IMR-90 (cell line): ENCODE results near the gene DTHD1. TPM values are rescaled to one million over a fixed set of nuclear protein-coding genes. Genes with fewer than 3 reads are reported as not detected.

ENCODE experiments used
- ATAC-seq: fragments of 200-7000 bp; cut with Tn5 transposase; 2 replicates; pipeline ENCODE4 v1.9.1; 2020; ENCODE audit warnings: low read depth, mild to moderate bottlenecking, moderate library complexity
- BruUV-seq: library from RNA; stranded (reverse); fragments of 400-500 nt; replicated peaks from 2 replicates; lab custom pipeline; 2021; lab: Mats Ljungman, UMichigan
- CTCF ChIA-PET: fragments of 300-600 bp; formaldehyde crosslinking; extraction: SDS; loops from one replicate; lab custom pipeline; 2021; ENCODE audit warnings: antibody characterized with exemption; lab: Yijun Ruan, JAX
- POLR2A ChIA-PET: fragments of 300-600 bp; sonication (Branson Sonifier 250); formaldehyde crosslinking; loops from one replicate; lab custom pipeline; 2022; ENCODE audit warnings: antibody characterized with exemption; ENCODE audit not compliant: unreplicated experiment; lab: Charles Lee
- DNase-seq: peaks from one replicate; pipeline ENCODE4 v3.0.0; 2013
- H2AFZ ChIP-seq: replicated peaks from 2 replicates; pipeline ENCODE3; 2013; ENCODE audit warnings: low read length, mild to moderate bottlenecking; ENCODE audit not compliant: poor library complexity
- H2AK5ac ChIP-seq: 2 replicates; pipeline ENCODE4 v1.6.1; 2013; ENCODE audit warnings: low read depth, low read length, inconsistent platforms
- H2AK9ac ChIP-seq: replicated peaks from 2 replicates; pipeline ENCODE3; 2013; ENCODE audit warnings: mild to moderate bottlenecking, low read depth, low read length, moderate library complexity; ENCODE audit not compliant: poor library complexity
- H2BK120ac ChIP-seq: 2 replicates; pipeline ENCODE4 v1.6.1; 2013; ENCODE audit warnings: low read depth, low read length, inconsistent platforms
- H2BK15ac ChIP-seq: 3 replicates; pipeline ENCODE4 v1.6.1; 2013; ENCODE audit warnings: low read depth, low read length, inconsistent platforms
- H2BK20ac ChIP-seq: 2 replicates; pipeline ENCODE4 v1.6.1; 2013; ENCODE audit warnings: low read depth, mild to moderate bottlenecking, inconsistent platforms, low read length, moderate library complexity
- H2BK5ac ChIP-seq: 2 replicates; pipeline ENCODE4 v1.6.1; 2013; ENCODE audit warnings: mild to moderate bottlenecking, low read depth, low read length, inconsistent platforms; ENCODE audit not compliant: poor library complexity, severe bottlenecking
- H3K14ac ChIP-seq: replicated peaks from 2 replicates; pipeline ENCODE4 v1.6.1; 2013; ENCODE audit warnings: low read depth, low read length, inconsistent platforms
- H3K18ac ChIP-seq: 2 replicates; pipeline ENCODE4 v1.6.1; 2013; ENCODE audit warnings: low read depth, low read length, control low read depth
- H3K23ac ChIP-seq: 2 replicates; pipeline ENCODE4 v1.6.1; 2013; ENCODE audit warnings: low read depth, low read length, inconsistent platforms
- H3K27ac ChIP-seq: 2 replicates; pipeline ENCODE4 v1.5.1; 2013; ENCODE audit warnings: mild to moderate bottlenecking, control low read depth, low read length; ENCODE audit not compliant: insufficient read depth
- H3K27me3 ChIP-seq: 2 replicates; pipeline ENCODE4 v1.6.1; 2013; ENCODE audit warnings: low read length; ENCODE audit not compliant: control insufficient read depth, insufficient read depth
- H3K36me3 ChIP-seq: 2 replicates; pipeline ENCODE4 v1.6.1; 2013; ENCODE audit warnings: low read length, mixed read lengths; ENCODE audit not compliant: control insufficient read depth, insufficient read depth
- H3K4ac ChIP-seq: 2 replicates; pipeline ENCODE4 v1.6.1; 2013; ENCODE audit warnings: low read depth, low read length, inconsistent platforms
- H3K4me1 ChIP-seq: 2 replicates; pipeline ENCODE4 v1.6.1; 2013; ENCODE audit warnings: low read length, mixed read lengths; ENCODE audit not compliant: control insufficient read depth, insufficient read depth
- H3K4me2 ChIP-seq: 2 replicates; pipeline ENCODE4 v1.6.1; 2013; ENCODE audit warnings: low read depth, mild to moderate bottlenecking, control low read depth, low read length, moderate library complexity
- H3K4me3 ChIP-seq: 2 replicates; pipeline ENCODE4 v1.5.1; 2013; ENCODE audit warnings: low read depth, mild to moderate bottlenecking, control low read depth, low read length, moderate library complexity; ENCODE audit not compliant: insufficient read depth
- H3K56ac ChIP-seq: 2 replicates; pipeline ENCODE4 v1.6.1; 2013; ENCODE audit warnings: low read length, inconsistent platforms; ENCODE audit not compliant: insufficient read depth; ENCODE audit errors: extremely low read depth
- H3K79me1 ChIP-seq, 2 experiments: 2 replicates each; pipeline ENCODE4 v1.6.1; 2013; ENCODE audit warnings: low read length in 2 of 2, inconsistent platforms in 1 of 2, low read depth in 1 of 2
- H3K9ac ChIP-seq: 2 replicates; pipeline ENCODE4 v1.6.1; 2013; ENCODE audit warnings: low read depth, low read length, control low read depth
- H3K9me1 ChIP-seq: 2 replicates; pipeline ENCODE4 v1.6.1; 2013; ENCODE audit warnings: low read length, inconsistent platforms; ENCODE audit not compliant: insufficient read depth
- H3K9me3 ChIP-seq: 2 replicates; pipeline ENCODE4 v1.6.1; 2013; ENCODE audit warnings: low read length; ENCODE audit not compliant: control insufficient read depth, insufficient read depth
- H4K20me1 ChIP-seq: 2 replicates; pipeline ENCODE4 v1.6.1; 2013; ENCODE audit warnings: low read length, inconsistent platforms; ENCODE audit not compliant: insufficient read depth
- H4K5ac ChIP-seq: 2 replicates; pipeline ENCODE4 v1.6.1; 2013; ENCODE audit warnings: mild to moderate bottlenecking, low read depth, low read length, control low read depth
- H4K8ac ChIP-seq, 2 experiments: 2 replicates each; pipeline ENCODE4 v1.6.1; 2013; ENCODE audit warnings: low read depth in 2 of 2, low read length in 2 of 2, control low read depth in 1 of 2, inconsistent platforms in 1 of 2
- H4K91ac ChIP-seq: 2 replicates; pipeline ENCODE4 v1.6.1; 2013; ENCODE audit warnings: low read depth, low read length, inconsistent platforms; ENCODE audit not compliant: insufficient read depth
- BHLHE40 ChIP-seq: fragments of 150-350 bp; IDR thresholded peaks from 2 replicates; pipeline ENCODE4 v1.6.1; 2016; ENCODE audit warnings: mild to moderate bottlenecking, low read depth, low read length
- CEBPB ChIP-seq: IDR thresholded peaks from 2 replicates; pipeline ENCODE4 v1.6.1; 2012; ENCODE audit warnings: low read depth, low read length, improper control_type of control experiment
- CHD1 ChIP-seq: IDR thresholded peaks from 2 replicates; pipeline ENCODE4 v1.6.1; 2012; ENCODE audit warnings: low read depth, low read length, improper control_type of control experiment
- CTCF ChIP-seq: conservative IDR thresholded peaks from 2 replicates; pipeline ENCODE4 v1.5.1; 2012; ENCODE audit warnings: mild to moderate bottlenecking, low read depth, low read length, improper control_type of control experiment
- ELK1 ChIP-seq: fragments of 150-350 bp; IDR thresholded peaks from 2 replicates; pipeline ENCODE4 v1.6.1; 2016; ENCODE audit warnings: low read depth, mild to moderate bottlenecking, low read length, moderate library complexity, borderline replicate concordance
- MAZ ChIP-seq: IDR thresholded peaks from 2 replicates; pipeline ENCODE4 v1.6.1; 2012; ENCODE audit warnings: low read depth, mild to moderate bottlenecking, low read length, improper control_type of control experiment, moderate library complexity, borderline replicate concordance
- MXI1 ChIP-seq: IDR thresholded peaks from 2 replicates; pipeline ENCODE4 v1.6.1; 2012; ENCODE audit warnings: low read depth, mild to moderate bottlenecking, low read length, moderate library complexity, borderline replicate concordance
- NFE2L2 ChIP-seq: fragments of 150-350 bp; IDR thresholded peaks from 2 replicates; pipeline ENCODE4 v1.6.1; 2016; ENCODE audit warnings: low read depth, mild to moderate bottlenecking, low read length
- POLR2A ChIP-seq: IDR thresholded peaks from 2 replicates; pipeline ENCODE4 v1.6.1; 2012; ENCODE audit warnings: mild to moderate bottlenecking, low read depth, low read length
- RAD21 ChIP-seq: IDR thresholded peaks from 2 replicates; pipeline ENCODE4 v1.6.1; 2012; ENCODE audit warnings: low read length, improper control_type of control experiment
- RCOR1 ChIP-seq: IDR thresholded peaks from 2 replicates; pipeline ENCODE4 v1.6.1; 2012; ENCODE audit warnings: mild to moderate bottlenecking, low read length, improper control_type of control experiment; ENCODE audit not compliant: insufficient replicate concordance
- RFX5 ChIP-seq: IDR thresholded peaks from 2 replicates; pipeline ENCODE4 v1.8.0; 2012; ENCODE audit warnings: low read depth, mild to moderate bottlenecking, low read length, moderate library complexity
- SMC3 ChIP-seq: fragments of 150-350 bp; IDR thresholded peaks from 2 replicates; pipeline ENCODE4 v1.6.1; 2016; ENCODE audit warnings: low read depth, mild to moderate bottlenecking, antibody characterized with exemption, low read length, moderate library complexity
- USF2 ChIP-seq: fragments of 150-350 bp; IDR thresholded peaks from 2 replicates; pipeline ENCODE4 v1.6.1; 2017; ENCODE audit warnings: mild to moderate bottlenecking, antibody characterized with exemption, low read length, low read depth
- WGBS, 2 experiments: methylation state at CpG; one replicate each; pipeline versions ENCODE4 v1.1.5 to v1.1.7; 2013; ENCODE audit warnings: missing lambda C conversion rate in 2 of 2; ENCODE audit not compliant: insufficient read length in 1 of 2; ENCODE audit errors: extremely low coverage in 2 of 2; 5-methylcytosine and 5-hydroxymethylcytosine counted together
- dilution Hi-C: fragments of 300-500 bp; cut with HindIII; formaldehyde crosslinking; loops from one replicate; pipeline ENCODE4 v1.14.3; 2018; ENCODE audit warnings: low sequenced_read_pairs; ENCODE audit not compliant: unreplicated experiment
- in situ Hi-C: fragments of 300-500 bp; cut with MboI; formaldehyde crosslinking; loops from 3 replicates; pipeline ENCODE4 v1.14.3; 2019; ENCODE audit warnings: low sequenced_read_pairs, inconsistent platforms, mixed read lengths
- intact Hi-C: fragments of 100-400 bp; cut with micrococcal nuclease; formaldehyde crosslinking; loops from 2 replicates; pipeline ENCODE4 v1.10.0; 2022
- polyA plus RNA-seq, 3 experiments: library from polyadenylated mRNA; depleted of rRNA; stranded (reverse); fragments of >200 nt; gene quantifications; 2 replicates each; pipeline ENCODE4 v1.2.3, GENCODE V29; 2012; ENCODE audit warnings: low replicate concordance in 1 of 3
- total RNA-seq: library from RNA; depleted of rRNA; stranded (reverse); fragments of >200 nt; gene quantifications from 2 replicates; pipeline ENCODE4 v1.2.3, GENCODE V29; 2012

Gene DTHD1
- total and polyA plus RNA-seq, 2 of the 4 experiments (the other 2 are of a cell fraction): not detected

GRCh38 chr4:36304138-36304681, 22.8 kb downstream of the DTHD1 start:
- WGBS, 2 experiments: no CpG with 5 or more reads among the region's 1 CpG

More at GRCh38 chr4:36304138-36304681, 22.8 kb downstream of the DTHD1 start:
- Histone ChIP-seq H3K56ac (no peak overlapping the region), H3K9ac (no peak overlapping the region), H3K14ac (no peak overlapping the region), H2BK15ac (no peak overlapping the region), H3K4me2 (no peak overlapping the region), H3K4me1 (no peaks in the 10 kb centered on the region), H3K79me1 (no peaks in the 10 kb centered on the region), H4K91ac (no peak overlapping the region), H3K36me3 (no peaks in the 10 kb centered on the region), H3K18ac (no peak overlapping the region), H3K4ac (no peak overlapping the region), H2AK9ac (no peak overlapping the region), H3K27ac (no peak overlapping the region), H4K5ac (no peak overlapping the region), H2AFZ (no peak overlapping the region), H3K9me1 (no peaks in the 10 kb centered on the region), H2BK5ac (no peak overlapping the region), H3K23ac (no peak overlapping the region), H3K27me3 (no peaks in the 10 kb centered on the region), H4K20me1 (no peaks in the 10 kb centered on the region), H2BK120ac (no peak overlapping the region), H2BK20ac (no peak overlapping the region), H2AK5ac (no peak overlapping the region), H4K8ac (no peak overlapping the region), H3K4me3 (no peak overlapping the region), H3K9me3 (0 out of 2 replicates have a peak, but pooled peaks cover 2% of the 10 kb centered on the region)
- TF ChIP-seq CEBPB (no peak), SMC3 (no peak), NFE2L2 (no peak), RCOR1 (no peak), POLR2A (no peak), BHLHE40 (no peak), MXI1 (no peak), CHD1 (no peak), RFX5 (no peak), MAZ (no peak), CTCF (no peak), RAD21 (no peak), ELK1 (no peak), USF2 (no peak)
- ATAC-seq (no peak), DNase-seq (no peak)
- intact Hi-C loops (no loop called here), dilution Hi-C loops (no loop called here), in situ Hi-C loops (no loop called here)
- BruUV-seq: no TSS peak
- ChIA-PET POLR2A (no interaction called here), CTCF (no interaction called here)
